K562 (cell line): ENCODE results near the gene ASCL2. TPM values are rescaled to one million over a fixed set of nuclear protein-coding genes. Genes with fewer than 3 reads are reported as not detected.

Source experiments
- ATAC-seq: fragments of 200-7000 bp; cut with Tn5 transposase; 3 replicates; pipeline ENCODE4 v1.9.1; 2020; ENCODE audit warnings: moderate library complexity
- BruUV-seq: library from RNA; stranded (reverse); fragments of 400-500 nt; replicated peaks from 2 replicates; lab custom pipeline; 2021; lab: Mats Ljungman, UMichigan
- CTCF ChIA-PET: fragments of 300-600 bp; formaldehyde crosslinking; extraction: SDS; loops from one replicate; lab custom pipeline; 2021; ENCODE audit warnings: low intra/inter-chr PET ratio; lab: Yijun Ruan, JAX
- POLR2A ChIA-PET: fragments of 300-600, 350-650 bp; sonication (Branson Sonifier 250); formaldehyde crosslinking; extraction: SDS; loops from one replicate; lab custom pipeline; 2021; ENCODE audit warnings: antibody characterized with exemption, inconsistent platforms; lab: Yijun Ruan, JAX
- DNase-seq, 4 experiments: peaks; one replicate each; pipeline versions ENCODE4 v3.0.0 to v3.0.0-alpha.2; 2011 to 2018; ENCODE audit warnings: low spot score in 3 of 4, mixed read lengths in 3 of 4; ENCODE audit errors: extremely low read depth in 1 of 4
- FAIRE-seq: peaks from 2 replicates; lab custom pipeline; 2011; peaks lifted over from hg19 to GRCh38; lab: Jason Lieb, UNC
- H2AFZ ChIP-seq: 2 replicates; pipeline ENCODE4 v1.6.0; 2011; ENCODE audit warnings: low read depth, low read length, control low read depth, inconsistent platforms
- H3K27ac ChIP-seq: fragments of 200-600 bp; 3 replicates; pipeline ENCODE4 v1.8.0; 2011; ENCODE audit warnings: low read depth, mild to moderate bottlenecking, control low read depth, inconsistent platforms, low read length, moderate library complexity, mixed read lengths; ENCODE audit errors: extremely low read depth
- H3K27me3 ChIP-seq, 2 experiments: fragments of 300-600 bp in 1 of 2; 2 replicates in 1 of 2; 3 replicates in 1 of 2; pipeline versions ENCODE4 v1.6.0 to v1.8.0; 2011; ENCODE audit warnings: inconsistent platforms in 2 of 2, low read length in 2 of 2, mild to moderate bottlenecking in 1 of 2, mixed read lengths in 1 of 2, moderate library complexity in 1 of 2; ENCODE audit not compliant: control insufficient read depth in 2 of 2, insufficient read depth in 2 of 2
- H3K36me3 ChIP-seq: fragments of 300-600 bp; 3 replicates; pipeline ENCODE4 v1.8.0; 2011; ENCODE audit warnings: mild to moderate bottlenecking, low read length, inconsistent platforms; ENCODE audit not compliant: control insufficient read depth, insufficient read depth
- H3K4me1 ChIP-seq, 2 experiments: fragments of 200-600 bp in 1 of 2; replicated peaks in 1 of 2; 2 replicates in 1 of 2; 3 replicates in 1 of 2; pipeline versions ENCODE4 v1.5.1 to v1.8.0; 2011; ENCODE audit warnings: inconsistent platforms in 2 of 2, low read length in 2 of 2, mild to moderate bottlenecking in 1 of 2, mixed read lengths in 1 of 2, moderate library complexity in 1 of 2; ENCODE audit not compliant: control insufficient read depth in 2 of 2, insufficient read depth in 2 of 2
- H3K4me2 ChIP-seq: 2 replicates; pipeline ENCODE4 v1.6.1; 2011; ENCODE audit warnings: low read length, control low read depth, inconsistent platforms, mixed read lengths; ENCODE audit not compliant: insufficient read depth
- H3K4me3 ChIP-seq: fragments of 200-600 bp; sonication (generic), shearing (Covaris generic); 2 replicates; pipeline ENCODE4 v1.5.1; 2016; ENCODE audit warnings: control low read depth, inconsistent platforms
- H3K79me2 ChIP-seq: fragments of 200-600 bp; 3 replicates; pipeline ENCODE4 v1.8.0; 2011; ENCODE audit warnings: low read length, inconsistent platforms; ENCODE audit not compliant: control insufficient read depth, insufficient read depth
- H3K9ac ChIP-seq, 2 experiments: 2 replicates each; pipeline versions ENCODE4 v1.6.0 to v1.6.1; 2011; ENCODE audit warnings: low read depth in 2 of 2, low read length in 2 of 2, control low read depth in 1 of 2, inconsistent platforms in 1 of 2, mild to moderate bottlenecking in 1 of 2, mixed read lengths in 1 of 2; ENCODE audit not compliant: insufficient read depth in 1 of 2
- H3K9me1 ChIP-seq: one replicate; pipeline ENCODE4 v1.6.0; 2011; ENCODE audit warnings: inconsistent platforms, mild to moderate bottlenecking, low read length, moderate library complexity; ENCODE audit not compliant: control insufficient read depth, insufficient read depth
- H3K9me3 ChIP-seq: replicated peaks from 2 replicates; pipeline ENCODE4 v1.5.1; 2011; ENCODE audit warnings: low read depth, low read length, inconsistent platforms; ENCODE audit not compliant: control insufficient read depth, insufficient read depth
- H4K20me1 ChIP-seq: replicated peaks from 2 replicates; pipeline ENCODE4 v1.6.1; 2011; ENCODE audit warnings: low read length, inconsistent platforms, mixed read lengths; ENCODE audit not compliant: control insufficient read depth, insufficient read depth
- FOS ChIP-seq: IDR thresholded peaks from 3 replicates; pipeline ENCODE4 v1.6.1; 2011; ENCODE audit not compliant: insufficient read length; ENCODE audit errors: extremely low read depth
- HINFP ChIP-seq: fragments of 450-650 bp; conservative IDR thresholded peaks from 2 replicates; pipeline ENCODE4 v1.6.1; 2016; ENCODE audit warnings: missing genetic modification characterization, low read depth, mild to moderate bottlenecking, control low read depth, missing compliant biosample characterization
- ID3 ChIP-seq, 2 experiments: fragments of 250-450 bp in 1 of 2; fragments of 450-650 bp in 1 of 2; sonication (Bioruptor Pico) in 1 of 2; IDR thresholded peaks; 2 replicates each; pipeline versions ENCODE4 v1.6.1 to v1.8.0; 2016 to 2021; ENCODE audit warnings: mild to moderate bottlenecking in 2 of 2, moderate library complexity in 2 of 2, missing compliant biosample characterization in 1 of 2, missing genetic modification characterization in 1 of 2
- NFXL1 ChIP-seq: fragments of 450-650 bp; formaldehyde crosslinking; IDR thresholded peaks from 2 replicates; pipeline ENCODE4 v1.4.0; 2021; ENCODE audit warnings: mild to moderate bottlenecking
- TAF9B ChIP-seq: fragments of 450-650 bp; IDR thresholded peaks from 2 replicates; pipeline ENCODE4 v1.6.1; 2018; ENCODE audit warnings: mild to moderate bottlenecking; ENCODE audit not compliant: partially characterized antibody
- ZEB2 ChIP-seq: fragments of 450-650 bp; IDR thresholded peaks from 2 replicates; pipeline ENCODE4 v1.6.1; 2016
- ZNF143 ChIP-seq: sonication (generic); formaldehyde crosslinking; IDR thresholded peaks from 2 replicates; pipeline ENCODE4 v1.9.0; 2022; ENCODE audit warnings: mild to moderate bottlenecking, missing genetic modification reagents
- ZNF395 ChIP-seq: fragments of 200-800 bp; sonication (Bioruptor generic); IDR thresholded peaks from 2 replicates; pipeline ENCODE4 v1.6.1; 2017; ENCODE audit warnings: missing genetic modification characterization, missing compliant biosample characterization
- WGBS: fragments of 100-300 bp; shearing (Covaris generic); methylation state at CpG from one replicate; pipeline ENCODE4 v1.1.6; 2016; ENCODE audit warnings: low coverage, mixed read lengths; ENCODE audit not compliant: insufficient coverage; ENCODE audit errors: missing lambda C conversion rate; 5-methylcytosine and 5-hydroxymethylcytosine counted together
- in situ Hi-C: fragments of 300-500 bp; cut with MboI; formaldehyde crosslinking; loops from 4 replicates; pipeline ENCODE4 v1.15.0; 2018; ENCODE audit warnings: inconsistent platforms, mixed read lengths
- intact Hi-C: fragments of 100-400 bp; cut with micrococcal nuclease; formaldehyde crosslinking; loops from 2 replicates; pipeline ENCODE4 v1.14.2; 2022
- polyA plus RNA-seq, 8 experiments: library from polyadenylated mRNA; depleted of rRNA in 4 of 8; stranded (reverse) in 5 of 8; unstranded in 3 of 8; fragments of >200 nt; fragmentation: Nextera tagmentation in 2 of 8; fragmentation: Illumina TruSeq in 1 of 8; extraction: Ambion mirVana in 2 of 8; extraction: Trizol in 1 of 8; gene quantifications; 2 replicates each; pipeline versions ENCODE4 v1.2.1 to v1.2.3, GENCODE V29; 2011 to 2014; ENCODE audit warnings: inconsistent platforms in 1 of 8, missing spikeins in 1 of 8
- total RNA-seq, 7 experiments: library from RNA; depleted of rRNA in 6 of 7; stranded (reverse); fragments of >200 nt in 6 of 7; fragmentation: Illumina TruSeq in 2 of 7; extraction: Trizol in 2 of 7; gene quantifications; 2 replicates each; pipeline versions ENCODE4 v1.2.1 to v1.2.3, GENCODE V29; 2011 to 2021; ENCODE audit warnings: low replicate concordance in 1 of 7

Gene ASCL2
- total and polyA plus RNA-seq, 9 of the 15 experiments (the other 6 are each of a cell fraction or from before 2014, with no cell fraction given) = 0.11 to 1.4 (median 0.36) TPM; not detected in 2

GRCh38 chr11:2248762-2249161, 21.6 kb downstream of the ASCL2 start:
- Histone ChIP-seq H3K27ac (no peak overlapping the region), H3K36me3 (no peaks in the 10 kb centered on the region), H3K79me2 (no peaks in the 10 kb centered on the region), H3K4me1 (peaks cover 0 to 7% of the 10 kb centered on the region in 2 experiments; a peak in 3 of 5 replicates), H3K27me3 (peaks cover 4 to 47% of the 10 kb centered on the region in 2 experiments; a peak in 3 of 5 replicates), H4K20me1 (peaks cover 4% of the 10 kb centered on the region; the same call in 1 of the 2 replicates), H2AFZ (no peak overlapping the region), H3K9me3 (no peaks in the 10 kb centered on the region), H3K4me2 (no peak overlapping the region; the same call in 1 of the 2 replicates), H3K9me1 (no peaks in the 10 kb centered on the region), H3K4me3 (no peak overlapping the region), H3K9ac (no peak overlapping the region)
- peak in 2 of 4 experiments; percentile 5 to 10 for DNase-seq
- no peak for ATAC-seq
- 0% methylated on average over 7 of the region's 7 CpGs for WGBS
- ChIA-PET CTCF (no interaction called here), POLR2A (interaction anchor here (0.6 to 0.7 kb wide), 2 partner anchors 424 to 491 kb away, joined by 3 read pairs; no protein-coding TSS in a partner anchor)
- no TSS peak for BruUV-seq
- FAIRE-seq = no peak
- intact Hi-C loops = no loop called here
- TF ChIP-seq NFXL1 (CRISPR knock-in tag) (no peak), TAF9B (no peak), ZEB2 (no peak), HINFP (no peak), ZNF143 (no peak), ID3 (CRISPR knock-in tag; IDR thresholded peaks at IDR 0.05) (no peak), ID3 (tag; IDR thresholded peaks at IDR 0.05) (peak; percentile 31; the same call in 1 of the 2 replicates), FOS (no peak), ZNF395 (no peak)
- in situ Hi-C loops = no loop called here
